Peyer's patch (tissue), 4 donors: ENCODE measurements around the gene TUBB3.

Source experiments
- POLR2A ChIP-seq, 2 donors: fragments of 450-650 bp; IDR thresholded peaks; one replicate each; pipeline ENCODE4 v1.5.1; 2017; ENCODE audit warnings: antibody characterized with exemption in 2 of 2, mild to moderate bottlenecking in 2 of 2, moderate library complexity in 2 of 2
- TF ChIP-seq, protein P1 (sequence below), 6 experiments: fragments of 450-650 bp in 4 of 6; fragments of 200-600 bp in 2 of 6; sonication (generic) in 1 of 6; IDR thresholded peaks; one replicate each; pipeline ENCODE4 v1.5.1; 2017 to 2019; ENCODE audit warnings: antibody characterized with exemption in 6 of 6, mild to moderate bottlenecking in 3 of 6, moderate library complexity in 1 of 6

DNA sequence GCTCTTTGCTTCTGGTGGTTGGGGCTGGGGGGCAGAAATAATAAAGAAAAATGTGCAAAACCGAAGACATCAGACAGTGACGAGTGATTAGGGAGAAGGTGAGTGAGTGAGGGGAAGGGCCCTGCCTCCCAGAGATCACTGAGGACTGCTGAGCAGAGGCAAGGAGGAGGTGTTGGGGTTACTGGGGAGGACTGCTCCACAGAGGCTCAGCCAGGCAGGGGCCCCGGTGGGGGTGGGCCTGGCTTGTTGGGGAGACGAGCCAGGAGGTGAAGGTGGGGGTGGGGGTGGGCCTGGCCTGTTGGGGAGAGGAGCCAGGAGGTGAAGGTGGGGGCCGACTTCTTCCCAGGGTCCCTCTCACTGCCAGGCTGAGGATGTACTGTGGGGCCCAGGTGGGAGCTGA lies 23.4 kb downstream of the TUBB3 start:
- TF ChIP-seq, protein P1, sequence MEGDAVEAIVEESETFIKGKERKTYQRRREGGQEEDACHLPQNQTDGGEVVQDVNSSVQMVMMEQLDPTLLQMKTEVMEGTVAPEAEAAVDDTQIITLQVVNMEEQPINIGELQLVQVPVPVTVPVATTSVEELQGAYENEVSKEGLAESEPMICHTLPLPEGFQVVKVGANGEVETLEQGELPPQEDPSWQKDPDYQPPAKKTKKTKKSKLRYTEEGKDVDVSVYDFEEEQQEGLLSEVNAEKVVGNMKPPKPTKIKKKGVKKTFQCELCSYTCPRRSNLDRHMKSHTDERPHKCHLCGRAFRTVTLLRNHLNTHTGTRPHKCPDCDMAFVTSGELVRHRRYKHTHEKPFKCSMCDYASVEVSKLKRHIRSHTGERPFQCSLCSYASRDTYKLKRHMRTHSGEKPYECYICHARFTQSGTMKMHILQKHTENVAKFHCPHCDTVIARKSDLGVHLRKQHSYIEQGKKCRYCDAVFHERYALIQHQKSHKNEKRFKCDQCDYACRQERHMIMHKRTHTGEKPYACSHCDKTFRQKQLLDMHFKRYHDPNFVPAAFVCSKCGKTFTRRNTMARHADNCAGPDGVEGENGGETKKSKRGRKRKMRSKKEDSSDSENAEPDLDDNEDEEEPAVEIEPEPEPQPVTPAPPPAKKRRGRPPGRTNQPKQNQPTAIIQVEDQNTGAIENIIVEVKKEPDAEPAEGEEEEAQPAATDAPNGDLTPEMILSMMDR (IDR thresholded peaks at IDR 0.05): no peak
- TF ChIP-seq POLR2A (IDR thresholded peaks at IDR 0.05): no peak
